HG02610 (cell line): ENCODE measurements around the gene SLC25A25.
"Not testable (repeated sequence)": the region's sequence is repeated elsewhere in the genome, so short reads cannot be mapped to it uniquely, and the experiment has no call there.

ENCODE experiments used
- ATAC-seq: cut with Tn5 transposase; IDR thresholded peaks from one replicate; pipeline ENCODE4 v1.9.1; 2021; ENCODE audit warnings: mild to moderate bottlenecking, moderate library complexity; ENCODE audit not compliant: unreplicated experiment

The SLC25A25 gene

DNA sequence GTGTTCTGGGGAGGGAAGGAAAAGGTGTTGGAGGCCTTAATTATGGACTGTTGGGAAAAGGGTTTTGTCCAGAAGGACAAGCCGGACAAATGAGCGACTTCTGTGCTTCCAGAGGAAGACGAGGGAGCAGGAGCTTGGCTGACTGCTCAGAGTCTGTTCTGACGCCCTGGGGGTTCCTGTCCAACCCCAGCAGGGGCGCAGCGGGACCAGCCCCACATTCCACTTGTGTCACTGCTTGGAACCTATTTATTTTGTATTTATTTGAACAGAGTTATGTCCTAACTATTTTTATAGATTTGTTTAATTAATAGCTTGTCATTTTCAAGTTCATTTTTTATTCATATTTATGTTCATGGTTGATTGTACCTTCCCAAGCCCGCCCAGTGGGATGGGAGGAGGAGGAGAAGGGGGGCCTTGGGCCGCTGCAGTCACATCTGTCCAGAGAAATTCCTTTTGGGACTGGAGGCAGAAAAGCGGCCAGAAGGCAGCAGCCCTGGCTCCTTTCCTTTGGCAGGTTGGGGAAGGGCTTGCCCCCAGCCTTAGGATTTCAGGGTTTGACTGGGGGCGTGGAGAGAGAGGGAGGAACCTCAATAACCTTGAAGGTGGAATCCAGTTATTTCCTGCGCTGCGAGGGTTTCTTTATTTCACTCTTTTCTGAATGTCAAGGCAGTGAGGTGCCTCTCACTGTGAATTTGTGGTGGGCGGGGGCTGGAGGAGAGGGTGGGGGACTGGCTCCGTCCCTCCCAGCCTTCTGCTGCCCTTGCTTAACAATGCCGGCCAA, 40.4 kb downstream of the SLC25A25 start:
- no peak for ATAC-seq

- ATAC-seq = no peak
These were observed 41.1 kb downstream of the SLC25A25 start for GRCh38 chr9:128109050-128109709.

DNA sequence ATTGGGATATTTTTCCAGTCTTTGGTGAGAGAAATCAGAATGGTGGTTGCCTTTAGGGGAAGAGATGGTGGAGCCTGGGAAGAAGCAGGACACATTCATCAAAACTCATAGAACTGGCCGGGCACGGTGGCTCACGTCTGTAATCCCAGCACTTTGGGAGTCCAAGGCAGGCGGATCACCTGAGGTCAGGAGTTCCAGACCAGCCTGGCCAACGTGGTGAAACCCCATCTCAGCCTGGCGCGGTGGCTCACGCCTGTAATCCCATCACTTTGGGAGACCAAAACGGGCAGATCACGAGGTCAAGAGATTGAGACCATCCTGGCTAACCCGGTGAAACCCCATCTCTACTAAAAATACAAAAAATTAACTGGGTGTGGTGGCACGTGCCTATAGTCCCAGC, 43.7 kb downstream of the SLC25A25 start:
- ATAC-seq = not testable (repeated sequence)

DNA sequence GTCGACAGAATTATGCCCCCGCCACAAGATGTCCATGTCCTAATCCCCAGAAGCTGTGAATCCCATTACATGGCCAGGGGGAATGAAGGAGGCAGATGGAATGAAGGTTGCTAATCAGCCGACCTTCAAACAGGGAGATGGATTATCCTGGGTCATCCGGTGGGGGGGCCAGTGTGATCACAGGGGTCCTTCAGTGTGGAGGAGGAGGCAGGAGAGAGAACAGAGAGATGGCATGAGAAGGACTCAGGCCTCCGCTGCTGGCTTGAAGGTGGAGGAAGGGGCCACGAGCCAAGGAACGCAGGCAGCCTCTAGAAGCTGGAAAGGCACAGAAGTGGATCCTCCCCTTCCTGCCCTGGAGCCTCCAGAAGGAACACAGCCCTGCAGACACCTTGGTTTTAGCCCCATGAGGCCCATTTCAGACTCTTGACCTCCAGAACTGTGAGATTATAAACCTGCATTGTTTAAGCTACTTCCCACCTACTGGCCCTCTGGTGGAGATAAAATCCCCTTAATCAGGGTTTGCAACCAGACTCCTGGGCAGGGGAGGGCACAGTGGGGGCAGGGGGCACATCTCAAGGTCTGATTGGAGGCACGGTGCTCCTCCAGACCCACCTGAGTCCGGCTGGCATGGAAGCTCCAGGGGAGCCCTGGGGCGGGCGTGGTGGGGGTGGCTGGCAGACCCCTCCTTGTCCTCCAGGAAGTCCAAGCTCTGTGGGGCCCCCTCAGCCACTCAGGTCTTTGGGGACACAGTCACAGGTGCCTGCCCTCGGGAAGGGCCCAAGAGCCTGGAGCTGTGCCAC, 45.7 kb downstream of the SLC25A25 start:
- ATAC-seq = no peak

GRCh38 chr9:128114326-128115186, 46.5 kb downstream of the SLC25A25 start:
- ATAC-seq = no peak

GRCh38 chr9:128115187-128116103, 47.4 kb downstream of the SLC25A25 start:
- peak; percentile 62 for ATAC-seq

GRCh38 chr9:128116104-128117083, 48.4 kb downstream of the SLC25A25 start:
- ATAC-seq = no peak

GRCh38 chr9:128117613-128118471, 49.8 kb downstream of the SLC25A25 start:
- no peak for ATAC-seq

- ATAC-seq = no peak
These were observed 50.4 kb downstream of the SLC25A25 start for GRCh38 chr9:128118472-128118857.

DNA sequence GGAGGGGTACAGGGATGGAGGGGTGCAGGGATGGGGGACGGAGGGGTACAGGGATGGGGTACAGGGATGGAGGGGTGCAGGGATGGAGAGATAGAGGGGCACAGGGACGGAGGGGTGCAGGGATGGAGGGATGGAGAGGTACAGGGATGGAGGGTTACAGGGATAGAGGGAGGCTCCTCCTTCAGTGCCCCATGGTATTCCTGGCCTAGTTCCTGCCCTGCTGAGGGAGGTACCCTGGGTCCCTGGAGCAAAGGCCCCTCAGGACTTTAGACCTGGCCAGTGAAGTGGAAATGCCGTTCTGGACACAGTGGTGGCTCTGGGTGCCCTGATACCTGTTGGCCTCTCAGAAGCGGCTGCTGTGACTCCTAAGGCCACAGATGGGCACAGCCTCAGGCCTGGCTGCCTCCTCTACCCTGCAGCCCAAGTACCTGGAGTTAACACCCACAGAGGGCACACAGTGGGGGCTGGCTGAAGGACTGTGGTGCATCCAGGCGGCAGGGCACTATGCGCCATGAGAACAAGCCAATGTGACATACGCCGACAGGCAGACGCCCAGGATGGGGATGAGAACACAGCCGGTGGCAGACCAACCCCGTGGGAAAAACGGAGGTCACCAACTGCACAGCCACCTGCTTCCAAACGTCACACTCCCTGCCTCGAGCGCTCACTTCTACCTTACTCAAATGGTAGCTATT, 51.1 kb downstream of the SLC25A25 start:
- ATAC-seq = no peak

DNA sequence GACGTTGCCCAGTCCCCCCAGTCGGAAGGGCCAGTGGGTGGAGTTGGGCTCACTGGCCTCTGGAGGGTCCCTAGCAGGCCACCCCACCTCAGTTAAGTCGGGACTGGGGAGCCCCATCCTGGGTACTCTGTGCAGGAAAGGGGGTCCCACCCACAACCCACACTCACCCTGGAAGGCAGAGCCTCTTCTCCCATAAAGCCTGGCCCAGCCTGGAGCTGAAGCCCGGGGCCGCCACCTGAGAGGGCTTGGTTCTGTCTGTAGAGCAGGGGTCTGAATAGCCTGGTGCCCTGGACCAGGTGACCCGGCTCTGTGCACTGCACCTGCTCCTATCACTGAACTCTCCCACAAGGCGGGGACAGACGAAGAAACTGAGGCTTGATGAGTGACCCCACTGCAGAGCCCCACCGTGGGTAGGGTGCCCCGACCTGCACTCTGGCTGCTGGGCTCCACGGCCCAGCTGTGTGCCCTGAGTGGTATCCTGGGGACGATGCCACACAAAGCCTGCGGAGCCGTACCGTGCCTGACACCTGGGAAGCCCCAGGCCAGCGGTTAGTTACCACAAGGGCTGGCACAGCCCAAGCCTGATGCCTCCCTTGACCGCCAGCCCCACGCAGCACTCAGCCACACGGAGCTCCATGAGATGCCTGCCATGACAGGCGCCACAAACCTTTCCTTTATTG, 52.2 kb downstream of the SLC25A25 start:
- no peak for ATAC-seq

- no peak for ATAC-seq
These were observed 52.9 kb downstream of the SLC25A25 start for GRCh38 chr9:128120741-128121465.

DNA sequence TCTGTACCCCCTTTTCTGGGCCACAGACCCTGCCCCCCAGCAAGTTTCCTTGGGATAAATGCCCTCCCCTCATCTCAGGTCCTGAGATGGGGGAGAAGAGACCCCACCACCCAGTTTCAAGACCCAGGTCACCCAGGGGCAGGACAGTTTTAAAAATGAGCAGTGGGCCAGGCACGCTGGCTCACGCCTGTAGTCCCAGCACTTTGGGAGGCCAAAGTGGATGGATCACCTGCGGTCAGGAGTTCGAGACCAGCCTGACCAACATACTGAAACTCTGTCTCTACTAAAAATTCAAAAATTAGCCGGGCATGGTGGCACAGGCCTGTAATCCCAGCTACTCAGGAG, 53.4 kb downstream of the SLC25A25 start:
- ATAC-seq = no peak

DNA sequence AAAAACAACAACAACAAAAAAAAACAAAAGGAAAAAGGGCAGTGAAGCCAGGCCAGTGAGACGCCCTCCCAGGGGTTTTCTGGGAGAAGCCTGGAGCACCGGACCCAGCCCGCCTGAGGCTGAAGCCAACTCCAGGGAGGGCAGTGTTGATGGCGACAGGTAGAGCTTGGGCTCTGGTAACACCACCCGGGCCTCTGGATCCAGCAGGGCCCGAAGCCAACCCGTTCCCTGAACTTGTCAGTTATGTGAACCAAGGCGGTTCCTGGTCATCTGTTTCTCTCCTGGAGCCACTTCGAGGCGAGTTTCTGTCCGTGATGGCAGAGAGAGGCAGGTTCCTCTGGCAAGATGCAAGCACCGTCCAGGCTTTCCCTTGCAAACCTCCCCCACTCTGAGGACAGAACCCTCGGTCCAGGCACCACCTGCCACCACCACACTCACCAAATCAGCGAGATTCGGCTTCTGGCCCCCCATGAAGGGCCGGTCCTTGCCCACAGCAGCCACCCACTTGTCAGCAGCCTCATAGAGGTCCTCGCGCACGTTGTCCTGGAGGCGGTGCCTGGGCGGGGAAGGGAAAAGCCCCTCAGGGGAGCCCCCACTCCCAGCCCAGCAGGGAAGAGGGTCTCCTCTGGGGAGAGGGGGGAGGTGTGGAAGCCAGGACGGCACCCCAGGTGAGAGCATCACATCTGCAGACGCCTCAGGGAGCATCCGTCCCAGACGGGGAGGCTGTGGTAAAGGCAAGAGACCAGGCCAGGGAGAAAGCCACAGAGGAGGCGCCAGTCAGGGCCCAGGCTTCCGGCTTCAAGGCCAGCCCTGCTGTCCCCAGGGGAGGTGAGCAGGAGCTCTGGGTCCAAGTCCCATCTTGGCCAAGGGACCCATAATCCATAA, 54.1 kb downstream of the SLC25A25 start:
- no peak for ATAC-seq

DNA sequence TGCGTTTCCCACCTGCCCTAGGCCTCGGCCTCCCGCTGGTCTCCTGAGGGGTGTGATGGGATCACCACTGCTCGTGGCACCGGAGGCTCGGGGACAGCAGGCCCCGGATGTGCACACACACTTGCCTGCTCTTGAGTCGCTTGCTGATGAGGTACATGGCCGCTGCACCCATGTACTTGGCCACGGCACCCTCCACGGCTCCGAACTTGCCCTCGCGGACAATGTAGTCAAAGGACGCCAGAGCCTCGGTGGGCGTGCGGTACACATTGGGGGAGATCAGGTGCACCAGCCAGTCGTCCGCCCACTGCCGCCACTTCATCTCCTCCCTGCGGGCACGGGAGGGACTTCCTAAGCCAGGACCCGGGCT, 54.8 kb downstream of the SLC25A25 start:
- no peak for ATAC-seq
